OCI-LY7 (cell line): ENCODE data around the gene AGAP3. TPM values are rescaled to one million over a fixed set of nuclear protein-coding genes. Genes with fewer than 3 reads are reported as not detected.

Source experiments
- BruUV-seq: library from RNA; stranded (reverse); fragments of 400-500 nt; replicated peaks from 2 replicates; lab custom pipeline; 2021; lab: Mats Ljungman, UMichigan
- CTCF ChIA-PET: fragments of 300-600 bp; sonication (Branson Sonifier 250); formaldehyde crosslinking; loops from one replicate; lab custom pipeline; 2022; ENCODE audit warnings: antibody characterized with exemption; ENCODE audit not compliant: unreplicated experiment; lab: Charles Lee
- POLR2A ChIA-PET: fragments of 300-600 bp; sonication (Branson Sonifier 250); formaldehyde crosslinking; loops from one replicate; lab custom pipeline; 2022; ENCODE audit warnings: antibody characterized with exemption; lab: Charles Lee
- DNase-seq: peaks from one replicate; pipeline ENCODE4 v3.0.0-alpha.2; 2015; ENCODE audit warnings: low spot score
- H2AFZ ChIP-seq: fragments of 200-600 bp; sonication (generic), shearing (Covaris generic); 2 replicates; pipeline ENCODE4 v1.6.1; 2014; ENCODE audit warnings: mild to moderate bottlenecking, antibody characterized with exemption, low read length, moderate library complexity
- H3K27ac ChIP-seq: fragments of 200-600 bp; sonication (generic); 2 replicates; pipeline ENCODE4 v1.5.1; 2014; ENCODE audit warnings: mixed run types, low read depth, mild to moderate bottlenecking, moderate library complexity, low read length, inconsistent platforms; ENCODE audit not compliant: poor library complexity, severe bottlenecking
- H3K36me3 ChIP-seq: fragments of 200-600 bp; sonication (generic); 2 replicates; pipeline ENCODE4 v1.6.1; 2014; ENCODE audit warnings: mild to moderate bottlenecking, antibody characterized with exemption, low read length, moderate library complexity, mixed read lengths; ENCODE audit not compliant: insufficient read depth
- H3K4me1 ChIP-seq: fragments of 200-600 bp; sonication (generic); 2 replicates; pipeline ENCODE4 v1.5.1; 2014; ENCODE audit warnings: mild to moderate bottlenecking, low read length; ENCODE audit not compliant: insufficient read depth, poor library complexity, severe bottlenecking
- H3K4me2 ChIP-seq: fragments of 200-600 bp; sonication (generic); 2 replicates; pipeline ENCODE4 v1.6.1; 2014; ENCODE audit warnings: mild to moderate bottlenecking, low read length
- H3K4me3 ChIP-seq: fragments of 200-600 bp; sonication (generic); 2 replicates; pipeline ENCODE4 v1.5.1; 2014; ENCODE audit warnings: mild to moderate bottlenecking, low read depth, low read length; ENCODE audit not compliant: poor library complexity, severe bottlenecking
- H3K79me2 ChIP-seq: fragments of 200-600 bp; sonication (generic); 2 replicates; pipeline ENCODE4 v1.6.1; 2016; ENCODE audit warnings: low read depth, mild to moderate bottlenecking, low read length, moderate library complexity, mixed read lengths; ENCODE audit not compliant: insufficient read depth
- H3K9me2 ChIP-seq: fragments of 200-600 bp; sonication (generic); 2 replicates; pipeline ENCODE4 v1.6.1; 2016; ENCODE audit warnings: mild to moderate bottlenecking, low read length, mixed read lengths; ENCODE audit not compliant: insufficient read depth
- H3K9me3 ChIP-seq: fragments of 200-600 bp; sonication (generic); 2 replicates; pipeline ENCODE4 v1.6.1; 2014; ENCODE audit warnings: mild to moderate bottlenecking, mixed run types, low read length, mixed read lengths
- H4K20me1 ChIP-seq: fragments of 200-600 bp; sonication (generic); 2 replicates; pipeline ENCODE4 v1.6.1; 2014; ENCODE audit warnings: mild to moderate bottlenecking, antibody characterized with exemption, low read length, moderate library complexity, mixed read lengths; ENCODE audit not compliant: insufficient read depth
- EZH2phosphoT487 ChIP-seq: fragments of 200-600 bp; sonication (generic); IDR thresholded peaks from 2 replicates; pipeline ENCODE4 v1.6.1; 2018; ENCODE audit warnings: low read depth, borderline replicate concordance, mild to moderate bottlenecking, mixed run types, antibody characterized with exemption, low read length, moderate library complexity, mixed read lengths
- intact Hi-C: fragments of 100-400 bp; cut with micrococcal nuclease; formaldehyde crosslinking; loops from one replicate; pipeline ENCODE4 v1.10.0; 2022; ENCODE audit not compliant: unreplicated experiment
- total RNA-seq, 2 experiments: library from RNA; depleted of rRNA in 1 of 2; stranded (reverse); fragments of >200 nt in 1 of 2; shearing (Covaris generic) in 1 of 2; gene quantifications; 2 replicates each; pipeline ENCODE4 v1.2.3, GENCODE V29; 2014 to 2022
- TF ChIP-seq, protein P1 (sequence below): fragments of 200-600 bp; sonication (generic); conservative IDR thresholded peaks from 2 replicates; pipeline ENCODE4 v1.5.1; 2014; ENCODE audit warnings: mild to moderate bottlenecking, antibody characterized with exemption, low read length, moderate library complexity, mixed read lengths

The AGAP3 gene
- total RNA-seq, 2 experiments from 2014 or later: 4.8 to 30.9 TPM

DNA sequence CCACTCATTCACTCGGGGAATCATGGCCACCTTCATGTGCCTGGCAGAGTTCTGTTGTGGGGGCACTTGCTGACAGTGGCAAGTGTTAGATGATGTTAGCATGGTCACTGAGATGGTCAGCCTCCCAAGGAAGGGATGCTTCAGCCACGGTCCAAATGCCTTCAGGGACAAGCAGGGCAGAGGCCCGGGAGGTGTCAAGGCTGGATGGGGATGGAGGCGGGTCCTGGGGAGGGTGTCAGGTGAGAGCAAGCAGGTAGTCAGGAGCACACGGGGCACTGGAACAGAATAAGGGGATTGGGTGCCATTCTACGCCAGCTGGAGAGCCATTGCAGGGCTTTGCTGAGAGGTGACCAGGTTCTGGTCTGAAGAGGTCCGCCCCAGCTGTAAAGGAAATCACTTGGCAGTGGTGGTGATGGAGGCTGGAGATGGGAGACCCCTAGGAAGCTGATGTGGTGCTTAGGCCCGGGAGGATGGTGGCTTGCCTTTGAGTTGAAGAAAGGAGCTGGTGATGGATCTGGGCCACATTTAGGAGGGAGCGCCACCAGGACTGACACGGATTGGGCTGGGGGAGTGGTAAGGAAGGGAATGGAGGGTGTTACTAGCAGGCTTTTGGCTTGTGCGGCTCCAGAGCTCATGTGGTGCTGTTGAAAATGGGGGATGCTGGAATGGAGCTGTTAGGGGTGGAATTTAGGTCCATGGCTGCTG, 24.1 kb downstream of the AGAP3 start:
- POLR2A ChIA-PET: interaction anchor here (0.7 kb wide), 1 partner anchor 120 kb away, joined by 3 read pairs; no protein-coding TSS in a partner anchor
- Histone ChIP-seq H3K9me3 (no peaks in the 10 kb centered on the region), H2AFZ (no peak overlapping the region), H3K79me2 (no peaks in the 10 kb centered on the region), H3K4me1 (no peaks in the 10 kb centered on the region), H4K20me1 (no peaks in the 10 kb centered on the region), H3K27ac (no peak overlapping the region), H3K4me3 (no peak overlapping the region), H3K9me2 (no peaks in the 10 kb centered on the region), H3K36me3 (no peaks in the 10 kb centered on the region), H3K4me2 (no peak overlapping the region)
- DNase-seq: no peak
- CTCF ChIA-PET: interaction anchor here (0.6 kb wide), 2 partner anchors 30 to 764 kb away, joined by 3 to 5 read pairs; no protein-coding TSS in a partner anchor
- BruUV-seq: no TSS peak
- intact Hi-C loops: loop anchor here (2.0 to 10.0 kb wide), 5 partner anchors 24 to 332 kb away; partner anchors contain the start of gene AGAP3
- TF ChIP-seq EZH2phosphoT487: no peak
- TF ChIP-seq, protein P1, sequence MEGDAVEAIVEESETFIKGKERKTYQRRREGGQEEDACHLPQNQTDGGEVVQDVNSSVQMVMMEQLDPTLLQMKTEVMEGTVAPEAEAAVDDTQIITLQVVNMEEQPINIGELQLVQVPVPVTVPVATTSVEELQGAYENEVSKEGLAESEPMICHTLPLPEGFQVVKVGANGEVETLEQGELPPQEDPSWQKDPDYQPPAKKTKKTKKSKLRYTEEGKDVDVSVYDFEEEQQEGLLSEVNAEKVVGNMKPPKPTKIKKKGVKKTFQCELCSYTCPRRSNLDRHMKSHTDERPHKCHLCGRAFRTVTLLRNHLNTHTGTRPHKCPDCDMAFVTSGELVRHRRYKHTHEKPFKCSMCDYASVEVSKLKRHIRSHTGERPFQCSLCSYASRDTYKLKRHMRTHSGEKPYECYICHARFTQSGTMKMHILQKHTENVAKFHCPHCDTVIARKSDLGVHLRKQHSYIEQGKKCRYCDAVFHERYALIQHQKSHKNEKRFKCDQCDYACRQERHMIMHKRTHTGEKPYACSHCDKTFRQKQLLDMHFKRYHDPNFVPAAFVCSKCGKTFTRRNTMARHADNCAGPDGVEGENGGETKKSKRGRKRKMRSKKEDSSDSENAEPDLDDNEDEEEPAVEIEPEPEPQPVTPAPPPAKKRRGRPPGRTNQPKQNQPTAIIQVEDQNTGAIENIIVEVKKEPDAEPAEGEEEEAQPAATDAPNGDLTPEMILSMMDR: no peak

DNA sequence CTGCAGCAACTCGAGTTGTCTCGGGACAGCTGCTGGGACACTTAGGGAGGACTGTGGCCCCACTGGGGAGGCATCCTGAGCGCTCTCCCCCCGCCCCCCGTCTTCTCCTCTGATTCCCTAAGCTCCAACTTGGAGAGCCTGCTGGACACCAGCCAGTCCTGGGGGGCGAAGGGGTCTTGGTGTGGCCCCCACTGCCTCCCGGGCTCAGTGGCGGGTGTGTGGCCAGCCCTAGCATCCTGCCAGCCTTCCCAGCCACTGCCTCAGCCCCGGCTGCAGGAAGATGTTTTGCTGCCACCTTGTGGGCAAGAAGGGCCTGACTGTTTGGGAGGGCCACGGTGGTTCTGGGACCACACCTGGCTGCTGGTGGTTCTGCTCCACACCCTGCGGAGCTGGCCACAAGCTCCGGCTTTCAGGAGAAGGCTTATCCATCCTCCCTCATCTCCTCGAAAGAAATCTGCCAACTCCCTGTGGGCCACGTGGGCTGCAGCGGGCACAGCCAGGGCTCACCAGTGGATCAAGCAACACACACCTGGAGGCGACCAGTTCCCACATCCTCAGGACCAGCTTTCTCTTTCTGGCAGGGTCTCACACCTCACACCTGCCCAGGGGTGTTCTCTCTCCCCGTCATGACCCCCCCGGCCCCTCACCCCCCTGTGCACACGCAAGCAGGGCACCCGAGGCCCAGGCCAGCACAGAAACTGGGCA, 24.8 kb downstream of the AGAP3 start:
- Histone ChIP-seq H3K9me3 (no peaks in the 10 kb centered on the region), H3K4me3 (no peak overlapping the region), H3K9me2 (no peaks in the 10 kb centered on the region), H3K36me3 (no peaks in the 10 kb centered on the region), H2AFZ (no peak overlapping the region), H3K4me1 (no peaks in the 10 kb centered on the region), H3K4me2 (no peak overlapping the region), H4K20me1 (no peaks in the 10 kb centered on the region), H3K27ac (no peak overlapping the region), H3K79me2 (no peaks in the 10 kb centered on the region)
- peak; percentile 74 for DNase-seq
- POLR2A ChIA-PET: interaction anchor here (0.7 kb wide), 1 partner anchor 121 kb away, joined by 3 read pairs; no protein-coding TSS in a partner anchor
- no peak for TF ChIP-seq EZH2phosphoT487
- TF ChIP-seq, protein P1: peak; percentile 86
- BruUV-seq: no TSS peak
- intact Hi-C loops: loop anchor here (1.0 to 10.0 kb wide), 6 partner anchors 24 to 332 kb away; partner anchors contain the start of genes AGAP3 and SLC4A2
- CTCF ChIA-PET: interaction anchor here (0.6 to 0.8 kb wide), 7 partner anchors 16 to 765 kb away, joined by 3 to 13 read pairs (median 3); no protein-coding TSS in a partner anchor
